Measurements from ENCODE around the gene IQGAP2.

DNA sequence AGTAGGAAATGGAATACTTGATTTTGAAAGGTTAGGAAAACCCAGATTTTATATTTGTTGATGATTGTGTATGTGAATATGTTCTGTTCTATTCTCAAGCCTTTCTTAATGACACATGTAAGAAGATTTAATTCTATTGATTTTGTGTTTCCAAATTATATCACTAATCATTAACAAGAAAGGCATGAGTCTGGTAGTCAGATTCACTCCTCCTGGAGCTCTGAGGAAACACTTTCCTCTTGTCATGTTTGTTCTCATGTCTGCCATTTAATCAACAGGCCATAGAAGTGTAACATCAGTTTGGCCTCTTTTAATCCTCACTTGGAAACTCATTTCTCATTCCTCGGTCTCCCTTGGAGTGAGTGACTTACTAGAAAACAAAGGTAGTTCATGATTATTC, 272.3 kb downstream of the IQGAP2 start:
- TF ChIP-seq, protein P1, sequence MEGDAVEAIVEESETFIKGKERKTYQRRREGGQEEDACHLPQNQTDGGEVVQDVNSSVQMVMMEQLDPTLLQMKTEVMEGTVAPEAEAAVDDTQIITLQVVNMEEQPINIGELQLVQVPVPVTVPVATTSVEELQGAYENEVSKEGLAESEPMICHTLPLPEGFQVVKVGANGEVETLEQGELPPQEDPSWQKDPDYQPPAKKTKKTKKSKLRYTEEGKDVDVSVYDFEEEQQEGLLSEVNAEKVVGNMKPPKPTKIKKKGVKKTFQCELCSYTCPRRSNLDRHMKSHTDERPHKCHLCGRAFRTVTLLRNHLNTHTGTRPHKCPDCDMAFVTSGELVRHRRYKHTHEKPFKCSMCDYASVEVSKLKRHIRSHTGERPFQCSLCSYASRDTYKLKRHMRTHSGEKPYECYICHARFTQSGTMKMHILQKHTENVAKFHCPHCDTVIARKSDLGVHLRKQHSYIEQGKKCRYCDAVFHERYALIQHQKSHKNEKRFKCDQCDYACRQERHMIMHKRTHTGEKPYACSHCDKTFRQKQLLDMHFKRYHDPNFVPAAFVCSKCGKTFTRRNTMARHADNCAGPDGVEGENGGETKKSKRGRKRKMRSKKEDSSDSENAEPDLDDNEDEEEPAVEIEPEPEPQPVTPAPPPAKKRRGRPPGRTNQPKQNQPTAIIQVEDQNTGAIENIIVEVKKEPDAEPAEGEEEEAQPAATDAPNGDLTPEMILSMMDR (IDR thresholded peaks at IDR 0.05), result no peak
- TF ChIP-seq POLR2A (IDR thresholded peaks at IDR 0.05), result no peak

Measured in right lobe of liver (tissue), 4 donors.